ENCODE measurements around the gene TPP2.

The TPP2 gene

DNA sequence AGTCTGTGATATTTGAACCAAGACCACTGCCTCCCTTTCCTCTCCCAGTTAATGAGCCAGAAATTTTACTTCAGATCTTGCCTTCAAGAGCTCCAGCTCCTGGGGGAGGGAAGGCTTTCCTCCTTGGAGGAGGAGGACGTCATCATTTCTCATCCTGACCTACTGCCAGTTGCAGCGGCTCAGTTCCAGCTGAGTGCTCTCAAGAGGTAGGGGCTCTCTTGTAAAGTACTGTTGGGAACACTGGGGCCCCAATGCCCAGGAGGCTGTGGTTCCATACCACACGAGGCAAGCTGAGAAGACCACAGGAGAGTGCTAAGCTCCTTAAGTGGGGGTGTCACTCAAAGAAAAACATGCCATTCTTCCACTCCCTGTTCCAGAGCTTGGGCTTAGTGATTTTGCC is 61.9 kb downstream of the TPP2 start:
- no peak for DNase-seq

GRCh38 chr13:102659168-102659713 is 62.5 kb downstream of the TPP2 start:
- no peak for DNase-seq

- no peak for DNase-seq
Measured at GRCh38 chr13:102667023-102667422, 70.2 kb downstream of the TPP2 start.

DNA sequence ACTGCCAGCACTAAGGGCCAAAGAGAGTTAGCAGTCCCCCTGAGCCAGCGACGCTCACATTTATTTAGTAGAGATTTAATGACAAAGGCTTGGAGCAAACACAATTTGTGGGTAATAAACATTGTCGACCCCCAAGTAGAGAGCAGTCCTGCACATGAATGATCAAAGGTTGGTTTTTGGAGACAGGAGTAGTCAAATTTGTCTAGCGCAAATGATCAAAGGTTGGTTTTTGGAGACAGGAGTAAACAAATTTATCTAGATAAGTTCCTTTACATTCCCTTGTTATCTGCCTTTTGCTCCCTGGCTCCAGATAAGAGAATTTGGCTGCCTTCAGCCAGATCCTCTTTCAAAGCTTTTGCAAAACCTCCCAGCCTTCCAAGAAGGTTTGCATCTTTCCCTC is 71.1 kb downstream of the TPP2 start:
- no peak for DNase-seq

DNA sequence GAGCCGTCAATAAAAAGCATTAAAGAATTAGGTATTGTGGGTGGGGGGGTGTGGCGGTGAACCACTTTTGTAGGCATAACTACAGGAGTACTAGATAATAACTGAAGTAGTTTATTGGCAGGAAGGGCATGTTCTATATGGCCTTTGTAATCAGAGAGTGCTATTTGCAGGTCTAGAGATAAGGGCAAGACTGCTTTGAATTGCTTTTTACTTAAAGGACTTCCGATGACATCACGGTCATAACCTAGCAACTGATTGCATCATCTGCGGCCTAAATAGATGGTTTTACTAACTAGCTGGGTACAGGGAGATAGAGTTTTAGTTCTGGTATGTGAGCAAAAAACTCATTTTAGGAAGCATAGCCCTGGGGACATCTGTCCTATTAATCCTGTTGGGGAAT is 73.3 kb downstream of the TPP2 start:
- DNase-seq = no peak

DNA sequence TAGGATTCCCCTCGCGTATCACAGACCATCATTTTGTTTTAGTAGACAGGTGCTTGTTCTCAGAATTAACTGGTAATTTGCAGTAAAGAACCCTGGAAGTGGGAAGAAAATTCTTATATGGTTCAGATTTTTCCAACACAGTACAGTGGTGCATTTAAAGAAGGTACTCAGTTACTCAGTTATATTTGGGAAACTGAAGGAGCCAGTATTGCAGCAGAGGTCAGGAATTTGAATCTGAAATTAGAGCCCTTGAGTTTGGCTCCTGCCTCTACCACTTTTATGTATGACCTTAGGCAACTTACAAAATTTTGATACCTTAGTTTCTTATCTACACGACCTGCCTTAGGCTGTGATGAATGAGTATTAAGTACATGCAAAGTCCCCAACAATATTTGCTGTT is 78.3 kb downstream of the TPP2 start:
- DNase-seq = no peak

DNA sequence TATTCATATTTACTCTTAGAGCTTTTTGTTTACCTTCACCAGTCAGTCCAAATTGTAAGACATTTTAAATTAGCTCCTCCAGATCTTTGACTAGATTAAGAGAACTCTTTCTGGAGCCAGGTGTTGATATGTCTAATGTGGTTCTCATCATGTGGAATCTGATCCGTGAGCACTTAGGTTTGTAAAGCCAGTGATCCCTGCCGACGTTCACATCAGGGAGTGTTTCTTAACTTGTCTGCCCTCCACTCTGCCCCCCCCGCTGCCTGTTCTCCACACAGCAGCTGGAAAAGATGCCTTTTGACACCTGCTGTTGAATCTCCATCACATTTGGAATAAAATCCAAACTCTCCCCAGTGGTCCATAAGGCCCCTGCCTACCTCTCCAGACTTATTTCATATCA is 80.3 kb downstream of the TPP2 start:
- DNase-seq = peak; percentile 39

GRCh38 chr13:102678339-102679107 is 81.7 kb downstream of the TPP2 start:
- DNase-seq = no peak

DNA sequence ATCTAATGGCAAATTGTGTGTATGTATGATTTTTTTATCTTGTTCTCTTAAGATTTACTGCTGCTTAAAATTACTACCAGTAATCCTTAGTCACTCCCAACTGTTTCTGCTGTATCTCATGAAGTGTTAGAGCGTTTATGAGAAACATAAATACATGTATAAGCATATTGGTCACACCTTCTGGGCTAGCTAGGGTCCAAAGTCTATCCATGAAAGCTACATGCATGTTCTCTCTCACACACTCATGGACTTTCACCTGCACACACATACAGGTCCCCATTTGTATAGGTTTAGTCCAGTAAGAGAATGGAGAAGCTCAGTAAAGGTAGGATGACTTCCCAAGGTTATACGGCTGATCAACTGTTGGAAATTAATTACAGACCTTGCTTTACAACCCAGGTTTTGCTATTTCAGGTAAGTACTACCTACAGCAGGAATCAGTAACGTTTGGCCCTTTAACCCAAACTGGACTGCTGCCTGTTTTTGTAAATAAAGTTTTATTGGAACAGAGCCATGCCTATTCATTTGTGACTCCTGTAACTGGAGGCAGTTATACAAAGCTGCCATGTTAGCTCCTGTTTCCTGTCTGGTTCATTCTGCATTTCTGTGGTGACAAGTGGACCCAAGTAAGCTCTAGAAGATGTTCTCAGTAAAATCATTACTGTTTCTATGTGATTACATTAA is 82.8 kb downstream of the TPP2 start:
- no peak for DNase-seq

DNA sequence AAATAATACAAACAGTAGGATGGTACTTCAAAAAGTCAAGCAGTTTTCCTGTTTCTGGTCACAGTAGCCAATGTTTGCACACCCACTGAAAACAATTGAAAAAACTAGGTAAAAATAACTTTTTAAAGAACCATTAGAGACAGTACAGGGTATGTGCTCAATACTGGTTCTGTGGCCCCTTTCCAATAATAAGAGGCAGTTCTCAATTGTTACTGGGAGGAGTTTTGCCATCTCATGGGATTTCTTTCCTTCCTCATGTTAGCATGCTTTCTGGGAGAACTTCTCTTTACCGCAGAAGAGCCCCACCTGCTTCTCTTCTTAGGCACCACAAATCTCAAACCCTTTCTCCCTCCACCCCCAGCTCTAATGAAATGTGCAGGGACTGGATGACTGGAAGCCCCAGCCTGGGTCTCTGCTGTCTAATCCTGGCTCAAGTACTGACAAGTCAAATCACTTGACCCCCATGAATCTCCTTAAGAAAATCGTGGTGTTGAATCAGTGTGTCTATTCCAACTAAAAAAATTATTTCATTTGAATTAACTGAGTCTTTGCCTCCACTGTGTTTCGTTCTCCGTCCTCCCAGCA is 83.4 kb downstream of the TPP2 start:
- no peak for DNase-seq

GRCh38 chr13:102680842-102681740 is 84.3 kb downstream of the TPP2 start:
- peak; percentile 55 for DNase-seq

DNA sequence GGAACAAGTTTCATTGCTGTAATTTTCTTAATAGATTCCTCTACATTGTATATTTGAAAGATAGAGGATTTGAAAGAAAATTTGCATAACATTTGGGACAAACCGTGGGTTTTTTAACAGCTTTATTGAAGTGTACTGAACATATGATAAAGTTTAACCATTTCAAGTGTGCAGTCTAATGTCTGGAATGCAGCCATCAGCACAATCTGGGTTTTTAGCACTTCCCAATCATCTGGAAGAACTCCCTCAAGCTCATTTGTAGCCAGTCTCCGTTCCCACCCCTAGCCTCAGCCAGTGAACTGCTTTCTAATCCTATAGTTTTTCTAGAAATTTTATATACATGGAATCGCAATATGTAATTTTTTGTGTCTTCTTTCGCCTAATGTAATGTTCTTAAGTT is 85.4 kb downstream of the TPP2 start:
- no peak for DNase-seq

DNA sequence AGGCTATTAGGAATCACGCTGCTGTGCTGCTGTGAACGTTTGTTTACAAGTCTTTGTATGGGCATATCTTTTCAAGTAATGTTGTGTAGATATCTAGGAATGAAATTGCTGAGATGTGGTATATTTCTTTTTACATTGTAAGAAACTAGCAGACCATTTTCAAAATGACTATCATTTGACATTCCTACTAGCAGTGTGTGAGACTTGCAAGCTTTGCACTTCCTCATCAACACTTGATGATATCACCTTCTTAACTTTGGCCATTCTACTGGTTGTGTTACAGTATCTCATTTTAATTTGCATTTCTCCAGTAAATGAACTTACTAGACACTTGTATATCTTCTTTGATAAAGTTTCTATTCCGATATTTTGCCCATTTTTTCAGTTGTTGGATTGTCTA is 85.9 kb downstream of the TPP2 start:
- no peak for DNase-seq

DNA sequence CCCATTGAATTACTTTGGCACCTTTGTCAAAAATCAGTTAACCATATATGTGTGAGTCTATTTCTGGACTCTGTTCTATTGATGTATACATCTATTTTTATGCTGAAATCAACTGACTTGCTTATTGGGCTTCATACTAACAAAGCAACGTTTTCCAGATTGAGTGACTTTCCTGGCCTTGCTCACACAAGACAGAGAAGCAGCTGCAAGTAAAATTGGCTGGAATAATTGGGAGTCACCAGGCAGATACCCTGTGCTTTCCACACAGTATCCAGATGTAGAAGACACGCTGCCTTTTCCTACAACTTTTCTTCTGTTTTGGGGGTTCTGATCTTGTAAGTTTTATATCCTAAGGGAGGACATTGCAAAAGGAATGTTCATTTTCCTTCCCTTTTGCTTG is 86.9 kb downstream of the TPP2 start:
- DNase-seq = no peak

GRCh38 chr13:102686024-102686423 is 89.2 kb downstream of the TPP2 start:
- DNase-seq = no peak

DNA sequence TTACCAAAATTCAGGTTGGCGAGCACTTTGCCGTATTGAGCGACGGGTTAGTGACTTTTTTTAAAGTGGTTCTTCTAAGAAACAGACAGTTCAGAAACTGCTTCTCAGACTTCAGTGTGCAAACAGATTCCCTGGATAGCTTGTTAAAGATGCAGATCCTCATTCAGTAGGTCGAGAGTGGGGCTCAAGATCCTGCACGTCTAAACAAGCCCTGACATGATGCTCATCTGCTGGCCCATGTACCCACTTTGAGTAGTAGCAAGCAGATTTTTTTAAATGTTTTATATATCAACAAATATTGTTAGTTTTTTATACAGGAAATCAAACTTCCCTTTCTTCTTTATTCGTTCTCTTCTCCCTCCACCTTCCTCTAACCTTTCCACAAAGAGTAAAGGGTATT is 90.7 kb downstream of the TPP2 start:
- no peak for DNase-seq

DNA sequence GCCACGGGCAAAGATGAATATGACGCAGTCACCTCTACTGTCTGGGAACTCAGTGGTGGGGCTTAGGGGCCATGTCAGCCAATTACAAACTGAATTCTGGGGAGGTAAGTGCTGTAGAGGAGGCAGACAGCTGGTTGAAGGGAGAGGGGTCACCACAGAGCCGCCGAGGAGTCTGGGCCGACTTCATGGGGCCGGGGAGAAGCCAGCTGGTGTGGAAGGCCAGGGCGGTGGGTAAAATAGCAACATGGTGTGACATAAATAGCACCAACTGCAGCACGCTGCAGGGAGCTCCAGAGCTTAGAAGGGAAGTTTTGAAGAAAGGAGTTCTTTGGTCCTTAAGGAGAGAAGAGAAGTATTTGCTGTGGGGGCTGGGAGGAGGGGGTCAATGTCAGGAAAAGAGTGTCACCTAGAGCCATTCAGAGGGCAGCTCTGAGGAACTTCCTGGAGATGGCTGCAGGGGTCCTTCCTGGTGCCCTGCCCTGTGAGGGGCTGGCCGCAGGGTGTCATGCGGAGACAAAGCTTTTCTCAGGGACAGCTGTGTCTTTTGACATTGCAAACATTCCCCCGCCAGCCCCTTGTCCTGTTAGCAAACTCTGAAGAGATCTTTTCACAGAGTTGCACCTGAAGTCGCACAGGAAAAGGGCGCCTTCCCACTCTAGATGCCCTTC is 91.7 kb downstream of the TPP2 start:
- no peak for DNase-seq

DNA sequence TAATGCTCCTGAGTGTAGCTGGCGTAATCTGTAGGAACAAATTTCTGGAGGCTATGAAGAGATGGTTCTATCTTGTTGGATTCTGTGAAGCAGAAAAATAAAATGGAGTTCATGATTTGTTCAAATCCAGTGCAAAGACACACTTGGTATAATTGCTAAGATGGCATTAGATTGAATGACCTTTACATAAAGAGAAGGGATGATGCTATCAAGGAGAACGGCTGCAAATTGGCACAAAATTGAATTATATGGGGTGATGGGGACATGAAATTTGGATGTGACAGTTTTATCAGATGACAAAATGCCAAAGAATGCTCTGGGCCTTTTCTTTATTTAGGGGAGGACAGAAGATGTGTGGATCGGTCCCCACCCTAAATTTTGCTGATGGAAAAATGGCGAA is 94.1 kb downstream of the TPP2 start:
- DNase-seq = no peak

DNA sequence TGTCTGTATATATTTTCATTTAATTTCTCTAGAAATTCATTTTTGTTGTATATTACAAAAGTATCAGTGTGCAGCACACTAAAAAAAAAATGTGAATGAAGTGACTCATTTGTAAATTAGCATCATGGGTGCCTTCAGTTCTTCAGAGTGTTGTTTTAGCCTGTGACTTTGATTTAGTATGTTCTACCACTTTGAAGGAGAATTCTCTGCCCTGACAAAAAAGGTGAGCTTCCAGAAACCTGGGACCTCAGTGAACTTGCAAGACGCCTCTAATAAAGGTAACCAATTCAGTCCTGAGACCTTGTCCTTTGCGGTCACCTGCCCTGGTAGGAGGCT is 95.7 kb downstream of the TPP2 start:
- no peak for DNase-seq

GRCh38 chr13:102693250-102693649 is 96.5 kb downstream of the TPP2 start:
- DNase-seq = peak; percentile 44

GRCh38 chr13:102693776-102694175 is 97.0 kb downstream of the TPP2 start:
- DNase-seq = no peak

DNA sequence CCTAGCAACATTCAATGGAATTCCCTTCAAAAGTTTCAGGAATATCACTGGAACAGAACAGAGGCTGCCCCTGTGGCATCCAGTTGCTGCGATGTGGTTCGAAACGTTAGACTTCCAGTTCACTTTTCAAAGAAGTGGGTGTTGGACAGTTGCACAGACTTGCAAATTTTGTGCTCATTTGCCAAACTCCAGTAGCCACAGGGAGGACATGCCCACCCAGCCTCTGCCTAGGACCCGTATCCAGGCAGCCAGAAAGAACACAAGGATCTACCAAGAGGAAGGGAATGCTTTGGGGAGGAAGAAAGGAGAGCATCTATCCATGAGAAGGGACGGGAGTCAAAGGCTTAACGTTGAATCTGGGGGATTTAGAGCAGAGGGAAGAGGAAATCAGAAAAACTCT is 98.2 kb downstream of the TPP2 start, which contains the start of gene METTL21C:
Gene METTL21C (minus strand): TSS at position 108 of the 400 bp plus-strand sequence. CDS start 546 bp downstream, outside the sequence.
- no peak for DNase-seq

Measured in NCI-H2171 (cell line).